H1 (cell line): ENCODE data around the gene ACTG1. TPM values are rescaled to one million over a fixed set of nuclear protein-coding genes. Genes with fewer than 3 reads are reported as not detected.

Experiments
- BACH1 ChIP-seq: IDR thresholded peaks from 2 replicates; pipeline ENCODE4 v1.6.1; 2012; ENCODE audit warnings: low read length, improper control_type of control experiment
- BRCA1 ChIP-seq: IDR thresholded peaks from 2 replicates; pipeline ENCODE4 v1.6.1; 2012; ENCODE audit warnings: low read depth, low read length, improper control_type of control experiment
- CBX5 ChIP-seq: fragments of 300-800, 300-1000 bp; sonication (generic); IDR thresholded peaks from 2 replicates; pipeline ENCODE4 v1.7.1; 2016; ENCODE audit warnings: antibody characterized with exemption, low read length, low read depth
- CBX8 ChIP-seq: fragments of 300-800, 300-1000 bp; sonication (generic); IDR thresholded peaks from 2 replicates; pipeline ENCODE4 v1.7.1; 2016; ENCODE audit warnings: low read depth, low read length, borderline replicate concordance
- CEBPB ChIP-seq: IDR thresholded peaks from 2 replicates; pipeline ENCODE4 v1.6.1; 2012; ENCODE audit warnings: low read depth, low read length
- CTCF ChIP-seq, 3 experiments: IDR thresholded peaks; 1 replicate in 2 of 3; 2 replicates in 1 of 3; pipeline versions ENCODE4 v1.5.1 to v1.6.1; 2011; ENCODE audit warnings: low read length in 3 of 3, mild to moderate bottlenecking in 3 of 3, inconsistent platforms in 2 of 3, low read depth in 1 of 3, moderate library complexity in 1 of 3; ENCODE audit not compliant: insufficient read depth in 1 of 3; ENCODE audit errors: control extremely low read depth in 1 of 3
- E2F6 ChIP-seq: IDR thresholded peaks from 2 replicates; pipeline ENCODE4 v1.6.1; 2012; ENCODE audit warnings: inconsistent platforms
- FOSL1 ChIP-seq: IDR thresholded peaks from 2 replicates; pipeline ENCODE4 v1.6.1; 2011; ENCODE audit warnings: mild to moderate bottlenecking, low read depth, low read length, moderate library complexity; ENCODE audit not compliant: insufficient read depth
- GABPA ChIP-seq: IDR thresholded peaks from 2 replicates; pipeline ENCODE4 v1.6.1; 2011; ENCODE audit warnings: mild to moderate bottlenecking, low read length, moderate library complexity, borderline replicate concordance; ENCODE audit not compliant: insufficient read depth
- HDAC2 ChIP-seq, 2 experiments: fragments of 300-600 bp in 1 of 2; sonication (generic) in 1 of 2; IDR thresholded peaks; 2 replicates each; pipeline ENCODE4 v1.6.1; 2011 to 2012; ENCODE audit warnings: low read depth in 2 of 2, low read length in 2 of 2, mild to moderate bottlenecking in 2 of 2, moderate library complexity in 2 of 2, borderline replicate concordance in 1 of 2, inconsistent platforms in 1 of 2
- HDAC6 ChIP-seq: IDR thresholded peaks from one replicate; pipeline ENCODE4 v1.7.1; 2012; ENCODE audit warnings: low read depth, mild to moderate bottlenecking, inconsistent platforms, low read length, moderate library complexity
- KDM1A ChIP-seq: fragments of 200-600, 300-600 bp; sonication (generic); IDR thresholded peaks from 2 replicates; pipeline ENCODE4 v1.7.1; 2016; ENCODE audit warnings: mild to moderate bottlenecking, low read length, borderline replicate concordance
- MAFK ChIP-seq: IDR thresholded peaks from 2 replicates; pipeline ENCODE4 v1.6.1; 2012; ENCODE audit warnings: low read depth, mild to moderate bottlenecking, improper control_type of control experiment, low read length
- PHF8 ChIP-seq: fragments of 200-600 bp; sonication (generic); conservative IDR thresholded peaks from 2 replicates; pipeline ENCODE4 v1.7.1; 2012; ENCODE audit warnings: low read depth, mild to moderate bottlenecking, inconsistent platforms, low read length, moderate library complexity
- POLR2AphosphoS5 ChIP-seq: IDR thresholded peaks from 2 replicates; pipeline ENCODE4 v1.6.1; 2011; ENCODE audit warnings: low read depth, low read length
- POU5F1 ChIP-seq: IDR thresholded peaks from 2 replicates; pipeline ENCODE4 v1.6.1; 2011; ENCODE audit warnings: low read depth, mild to moderate bottlenecking, low read length, moderate library complexity
- RNF2 ChIP-seq: fragments of 200-900, 300-1000 bp; sonication (generic); IDR thresholded peaks from 2 replicates; pipeline ENCODE4 v1.7.1; 2016; ENCODE audit warnings: borderline replicate concordance, low read depth, mild to moderate bottlenecking, antibody characterized with exemption, low read length; ENCODE audit not compliant: poor library complexity, severe bottlenecking; ENCODE audit errors: missing control alignments
- SIN3A ChIP-seq, 2 experiments: IDR thresholded peaks in 1 of 2; conservative IDR thresholded peaks in 1 of 2; 2 replicates each; pipeline ENCODE4 v1.6.1; 2011 to 2012; ENCODE audit warnings: low read length in 2 of 2, improper control_type of control experiment in 1 of 2, low read depth in 1 of 2, mild to moderate bottlenecking in 1 of 2
- SP2 ChIP-seq: IDR thresholded peaks from 2 replicates; pipeline ENCODE4 v1.6.1; 2012; ENCODE audit warnings: mild to moderate bottlenecking, low read length, inconsistent platforms
- SP4 ChIP-seq: IDR thresholded peaks from 2 replicates; pipeline ENCODE4 v1.6.1; 2012; ENCODE audit warnings: low read length, inconsistent platforms
- TBP ChIP-seq: IDR thresholded peaks from 2 replicates; pipeline ENCODE4 v1.6.1; 2011; ENCODE audit warnings: low read depth, low read length, improper control_type of control experiment
- TCF12 ChIP-seq: IDR thresholded peaks from 2 replicates; pipeline ENCODE4 v1.6.1; 2011; ENCODE audit warnings: low read depth, mild to moderate bottlenecking, low read length
- polyA plus RNA-seq, 7 experiments: library from polyadenylated mRNA; depleted of rRNA in 3 of 7; stranded (reverse) in 5 of 7; unstranded in 2 of 7; fragments of >200 nt in 5 of 7; fragments of 200-250 nt in 2 of 7; gene quantifications; 1 replicate in 5 of 7; 2 replicates in 1 of 7; 4 replicates in 1 of 7; pipeline versions ENCODE4 v1.2.1 to v1.2.3, GENCODE V29; 2011 to 2013; ENCODE audit warnings: missing spikeins in 2 of 7, mixed read lengths in 2 of 7
- total RNA-seq: library from RNA; stranded (reverse); fragmentation: NEBNext Ultra II Directional; extraction: Animal tissue kit (Norgen Biotek cat#: 25700); gene quantifications from 2 replicates; pipeline ENCODE4 v1.2.1, GENCODE V29; 2021

The ACTG1 gene
- total and polyA plus RNA-seq, 2 of the 8 experiments (the other 6 are each of a cell fraction or from before 2014, with no cell fraction given), result 3,535 to 5,010 TPM

- TF ChIP-seq POLR2AphosphoS5 (no peak), PHF8 (no peak), SP2 (no peak), CBX8 (no peak), HDAC6 (no peak), RNF2 (no peak), MAFK (no peak), KDM1A (no peak), BACH1 (no peak), CBX5 (no peak), TCF12 (no peak), POU5F1 (no peak), BRCA1 (no peak), CTCF (IDR thresholded peaks at IDR 0.05; ENCODE audit: control extremely low read depth in 1 of 3, insufficient read depth in 1 of 3, low read depth in 1 of 3, low read length in 3 of 3) (peak in 1 of 3 experiments; percentile 2; a peak in 2 of 4 replicates), HDAC2 (IDR thresholded peaks at IDR 0.05; ENCODE audit: borderline replicate concordance in 1 of 2, low read depth in 2 of 2, low read length in 2 of 2) (no peak), FOSL1 (no peak), GABPA (no peak), CEBPB (no peak), TBP (no peak), SP4 (no peak), SIN3A (conservative IDR thresholded peaks at IDR 0.05 in 1 of 2, IDR thresholded peaks at IDR 0.05 in 1 of 2; ENCODE audit: low read depth in 1 of 2, low read length in 2 of 2) (no peak), E2F6 (no peak; the same call in 1 of the 2 replicates)
Measured at GRCh38 chr17:81471818-81472456, 40.7 kb downstream of the ACTG1 start (continued).
